Measurements from ENCODE around the gene CAMK2D.

CAMK2D gene

GRCh38 chr4:113446019-113446418, 315.5 kb downstream of the CAMK2D start:
- TF ChIP-seq, protein P1, sequence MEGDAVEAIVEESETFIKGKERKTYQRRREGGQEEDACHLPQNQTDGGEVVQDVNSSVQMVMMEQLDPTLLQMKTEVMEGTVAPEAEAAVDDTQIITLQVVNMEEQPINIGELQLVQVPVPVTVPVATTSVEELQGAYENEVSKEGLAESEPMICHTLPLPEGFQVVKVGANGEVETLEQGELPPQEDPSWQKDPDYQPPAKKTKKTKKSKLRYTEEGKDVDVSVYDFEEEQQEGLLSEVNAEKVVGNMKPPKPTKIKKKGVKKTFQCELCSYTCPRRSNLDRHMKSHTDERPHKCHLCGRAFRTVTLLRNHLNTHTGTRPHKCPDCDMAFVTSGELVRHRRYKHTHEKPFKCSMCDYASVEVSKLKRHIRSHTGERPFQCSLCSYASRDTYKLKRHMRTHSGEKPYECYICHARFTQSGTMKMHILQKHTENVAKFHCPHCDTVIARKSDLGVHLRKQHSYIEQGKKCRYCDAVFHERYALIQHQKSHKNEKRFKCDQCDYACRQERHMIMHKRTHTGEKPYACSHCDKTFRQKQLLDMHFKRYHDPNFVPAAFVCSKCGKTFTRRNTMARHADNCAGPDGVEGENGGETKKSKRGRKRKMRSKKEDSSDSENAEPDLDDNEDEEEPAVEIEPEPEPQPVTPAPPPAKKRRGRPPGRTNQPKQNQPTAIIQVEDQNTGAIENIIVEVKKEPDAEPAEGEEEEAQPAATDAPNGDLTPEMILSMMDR (IDR thresholded peaks at IDR 0.05; ENCODE audit: insufficient read depth, low read depth, low read length, missing control alignments) = no peak
- peak; percentile 97 for DNase-seq (ENCODE audit: low read depth)
- H3K4me3 ChIP-seq (ENCODE audit: low read length) = no peak overlapping the region

DNA sequence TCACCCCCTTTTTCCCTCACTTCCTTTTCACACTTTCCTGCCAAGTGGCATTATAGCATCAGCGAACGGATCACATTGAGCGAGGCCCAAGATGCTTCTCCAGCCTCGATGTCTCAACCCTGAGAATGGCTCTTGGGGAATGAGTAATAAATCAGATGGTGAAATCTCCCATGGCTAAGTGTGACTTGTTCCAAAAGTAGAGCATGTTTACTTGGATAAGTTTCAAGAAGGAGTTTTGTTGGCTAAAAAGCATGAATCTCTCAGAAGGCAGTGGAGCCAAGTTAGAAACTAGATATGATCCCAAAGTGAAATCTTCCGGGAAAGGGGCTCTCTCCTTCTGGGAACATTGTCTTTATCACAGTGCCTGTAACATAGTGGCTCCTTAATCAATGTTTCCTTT, 316.3 kb downstream of the CAMK2D start:
- TF ChIP-seq, protein P1 (IDR thresholded peaks at IDR 0.05; ENCODE audit: insufficient read depth, low read depth, low read length, missing control alignments) = no peak
- no peak overlapping the region for H3K4me3 ChIP-seq (ENCODE audit: low read length)
- peak; percentile 96 for DNase-seq (ENCODE audit: low read depth)

DNA sequence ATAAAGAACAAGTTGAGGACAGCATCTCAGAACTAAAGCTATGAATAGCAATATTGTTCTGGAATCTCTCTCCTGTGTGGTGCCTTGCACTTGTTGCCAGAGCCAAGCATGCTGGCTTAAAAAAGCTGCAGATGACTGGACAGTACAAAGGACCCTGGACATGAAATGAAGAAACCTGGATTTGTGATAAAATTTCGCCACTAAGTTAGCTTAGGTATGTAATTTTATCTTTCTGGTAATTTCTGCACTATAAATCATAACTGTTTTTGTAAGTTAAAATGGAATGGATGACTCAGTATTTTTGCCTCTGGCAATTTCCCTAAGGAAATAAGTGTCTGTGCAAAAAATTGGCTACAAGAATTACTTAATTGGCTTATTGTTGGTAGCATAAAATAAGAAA, 317.2 kb downstream of the CAMK2D start:
- TF ChIP-seq, protein P1 (IDR thresholded peaks at IDR 0.05; ENCODE audit: insufficient read depth, low read depth, low read length, missing control alignments) = no peak
- DNase-seq (ENCODE audit: low read depth) = peak; percentile 46
- no peak overlapping the region for H3K4me3 ChIP-seq (ENCODE audit: low read length)

- TF ChIP-seq, protein P1 (IDR thresholded peaks at IDR 0.05; ENCODE audit: insufficient read depth, low read depth, low read length, missing control alignments) = no peak
- DNase-seq (ENCODE audit: low read depth) = no peak
- no peak overlapping the region for H3K4me3 ChIP-seq (ENCODE audit: low read length)
These were observed 318.7 kb downstream of the CAMK2D start for GRCh38 chr4:113442826-113443225.

DNA sequence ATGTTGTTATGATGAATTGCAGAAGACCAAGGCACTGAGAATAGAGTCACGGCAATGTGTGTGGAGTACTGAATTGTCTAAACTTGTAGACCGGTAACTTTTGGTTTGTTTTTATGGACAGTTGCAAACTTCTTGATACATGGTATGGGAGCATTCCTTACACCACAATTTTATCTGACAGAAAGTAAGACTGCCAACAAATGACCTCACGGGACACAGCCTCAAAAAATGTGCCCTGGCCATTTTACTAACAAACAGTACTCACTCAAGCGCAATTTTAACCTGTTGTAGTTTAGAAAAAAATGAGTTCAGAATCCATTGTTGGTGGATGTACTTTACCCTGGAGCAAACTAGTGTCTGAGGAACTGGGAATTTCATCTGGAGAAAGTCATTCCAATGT, 321.2 kb downstream of the CAMK2D start:
- no peak for DNase-seq (ENCODE audit: low read depth)
- TF ChIP-seq, protein P1 (IDR thresholded peaks at IDR 0.05; ENCODE audit: insufficient read depth, low read depth, low read length, missing control alignments) = no peak
- no peak overlapping the region for H3K4me3 ChIP-seq (ENCODE audit: low read length)

DNA sequence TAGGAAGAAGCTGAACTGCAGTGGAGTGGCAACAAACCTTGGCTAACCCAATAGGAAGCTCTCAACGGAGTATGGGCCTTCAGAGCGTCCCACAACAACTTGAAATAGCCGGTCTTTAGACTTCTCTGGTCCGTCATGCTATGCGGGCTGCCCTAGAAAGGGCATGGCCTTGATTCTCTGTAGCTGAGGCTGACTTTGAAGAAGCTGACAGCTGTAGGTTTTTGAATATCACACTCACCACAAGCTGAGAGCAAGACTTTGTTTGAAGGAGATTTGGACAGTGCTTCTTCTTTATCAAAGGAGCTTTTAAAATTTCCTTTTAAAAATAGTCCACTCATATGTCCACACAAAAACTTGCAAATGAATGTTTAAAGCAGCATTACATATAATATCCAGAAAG, 322.9 kb downstream of the CAMK2D start:
- DNase-seq (ENCODE audit: low read depth) = no peak
- TF ChIP-seq, protein P1 (IDR thresholded peaks at IDR 0.05; ENCODE audit: insufficient read depth, low read depth, low read length, missing control alignments) = no peak
- no peak overlapping the region for H3K4me3 ChIP-seq (ENCODE audit: low read length)

DNA sequence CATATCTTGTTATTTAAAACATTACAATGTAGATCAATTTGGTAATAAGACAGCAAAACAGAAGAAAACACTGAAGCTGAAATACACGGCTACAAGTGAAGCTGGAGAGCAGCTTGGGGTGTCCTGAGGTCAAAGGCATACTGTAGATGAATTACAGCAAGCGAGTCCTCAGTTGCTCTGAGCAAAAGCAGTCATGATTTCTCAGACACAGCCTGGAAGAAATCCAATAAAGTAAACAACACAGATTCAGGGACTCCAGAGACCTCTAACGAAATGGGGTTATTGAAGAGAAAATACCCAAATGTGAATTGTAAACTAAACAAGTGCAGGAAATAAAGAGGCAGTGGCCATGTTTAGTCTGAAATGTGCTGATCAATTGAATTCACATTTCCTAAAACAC, 324.4 kb downstream of the CAMK2D start:
- no peak for DNase-seq (ENCODE audit: low read depth)

More for the DNA sequence above, 324.4 kb downstream of the CAMK2D start:
- no peak overlapping the region for H3K4me3 ChIP-seq (ENCODE audit: low read length)
- TF ChIP-seq, protein P1 (IDR thresholded peaks at IDR 0.05; ENCODE audit: insufficient read depth, low read depth, low read length, missing control alignments) = no peak

All from epithelial cell of esophagus (primary cell).